Ishikawa (cell line): ENCODE data around the gene PROM1.
A peak's percentile ranks its signal among the peaks of the same experiment; 100 is the strongest.

Experiments
- CEBPB ChIP-seq: IDR thresholded peaks from 2 replicates; pipeline ENCODE4 v1.6.1; 2012
- CREB1 ChIP-seq: IDR thresholded peaks from 2 replicates; pipeline ENCODE4 v1.6.1; 2012; ENCODE audit warnings: low read depth
- EGR1 ChIP-seq: IDR thresholded peaks from 2 replicates; pipeline ENCODE4 v1.6.1; 2012
- EP300 ChIP-seq: IDR thresholded peaks from 2 replicates; pipeline ENCODE4 v1.6.1; 2012; ENCODE audit warnings: borderline replicate concordance
- FOXM1 ChIP-seq: IDR thresholded peaks from 2 replicates; pipeline ENCODE4 v1.6.1; 2012; ENCODE audit warnings: low read depth, borderline replicate concordance
- NFIC ChIP-seq: IDR thresholded peaks from 2 replicates; pipeline ENCODE4 v1.6.1; 2012
- RAD21 ChIP-seq: IDR thresholded peaks from 2 replicates; pipeline ENCODE4 v1.6.1; 2012; ENCODE audit warnings: low read depth
- TAF1 ChIP-seq: IDR thresholded peaks from 2 replicates; pipeline ENCODE4 v1.6.1; 2012; ENCODE audit warnings: low read depth, mild to moderate bottlenecking
- TCF12 ChIP-seq: IDR thresholded peaks from 2 replicates; pipeline ENCODE4 v1.6.1; 2012; ENCODE audit warnings: low read depth
- TEAD4 ChIP-seq: IDR thresholded peaks from 2 replicates; pipeline ENCODE4 v1.6.1; 2012
- YY1 ChIP-seq: IDR thresholded peaks from 2 replicates; pipeline ENCODE4 v1.6.1; 2012; ENCODE audit warnings: low read depth
- ZBTB7A ChIP-seq: IDR thresholded peaks from 2 replicates; pipeline ENCODE4 v1.6.1; 2012; ENCODE audit warnings: low read depth
- TF ChIP-seq, protein P1 (sequence below): IDR thresholded peaks from 2 replicates; pipeline ENCODE4 v1.6.1; 2012
- TF ChIP-seq, protein P2 (sequence below): IDR thresholded peaks from 2 replicates; pipeline ENCODE4 v1.6.1; 2012
- TF ChIP-seq, protein P3 (sequence below): IDR thresholded peaks from 2 replicates; pipeline ENCODE4 v1.6.1; 2012; ENCODE audit warnings: low read depth, mild to moderate bottlenecking

PROM1 gene

DNA sequence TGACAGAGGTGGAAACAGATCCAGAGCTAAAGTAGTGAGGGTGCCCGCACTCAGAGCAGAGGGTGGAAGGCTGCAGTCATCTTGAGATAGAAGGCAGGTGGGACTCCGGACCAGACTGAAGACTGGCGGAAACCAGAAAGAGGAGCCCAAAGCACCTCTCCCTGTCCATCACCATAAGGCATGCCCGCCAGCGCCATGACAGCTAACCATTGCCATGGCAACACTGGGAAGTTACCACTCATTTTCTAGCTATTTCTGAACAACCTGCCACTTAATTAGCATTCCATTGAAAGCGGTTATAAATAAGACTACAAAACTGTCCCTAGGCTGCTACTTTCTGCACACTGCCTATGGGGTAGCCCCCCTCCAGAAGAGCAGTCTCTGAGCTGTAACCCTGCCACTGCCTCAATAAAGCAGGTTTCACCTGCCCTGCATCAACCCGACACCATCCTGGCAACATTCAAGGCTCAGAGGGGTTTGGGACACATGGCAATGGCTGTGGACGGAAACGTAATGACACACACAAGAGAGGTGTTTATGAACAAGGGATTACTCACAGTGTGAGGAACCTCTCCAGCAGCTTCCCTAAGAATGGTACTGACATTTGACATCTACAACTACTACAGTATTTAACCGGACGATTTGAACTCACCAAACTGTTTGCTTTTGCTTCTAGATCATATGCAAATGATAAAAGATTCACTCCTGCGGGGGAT lies 93.1 kb downstream of the PROM1 start:
- TF ChIP-seq, protein P1, sequence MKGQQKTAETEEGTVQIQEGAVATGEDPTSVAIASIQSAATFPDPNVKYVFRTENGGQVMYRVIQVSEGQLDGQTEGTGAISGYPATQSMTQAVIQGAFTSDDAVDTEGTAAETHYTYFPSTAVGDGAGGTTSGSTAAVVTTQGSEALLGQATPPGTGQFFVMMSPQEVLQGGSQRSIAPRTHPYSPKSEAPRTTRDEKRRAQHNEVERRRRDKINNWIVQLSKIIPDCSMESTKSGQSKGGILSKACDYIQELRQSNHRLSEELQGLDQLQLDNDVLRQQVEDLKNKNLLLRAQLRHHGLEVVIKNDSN: no peak
- TF ChIP-seq CREB1: no peak
- TF ChIP-seq, protein P2, sequence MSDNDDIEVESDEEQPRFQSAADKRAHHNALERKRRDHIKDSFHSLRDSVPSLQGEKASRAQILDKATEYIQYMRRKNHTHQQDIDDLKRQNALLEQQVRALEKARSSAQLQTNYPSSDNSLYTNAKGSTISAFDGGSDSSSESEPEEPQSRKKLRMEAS: no peak
- TF ChIP-seq RAD21: no peak
- no peak for TF ChIP-seq EP300
- no peak for TF ChIP-seq CEBPB
- no peak for TF ChIP-seq FOXM1
- no peak for TF ChIP-seq TEAD4
- TF ChIP-seq EGR1: no peak
- TF ChIP-seq TCF12: no peak
- TF ChIP-seq, protein P3, sequence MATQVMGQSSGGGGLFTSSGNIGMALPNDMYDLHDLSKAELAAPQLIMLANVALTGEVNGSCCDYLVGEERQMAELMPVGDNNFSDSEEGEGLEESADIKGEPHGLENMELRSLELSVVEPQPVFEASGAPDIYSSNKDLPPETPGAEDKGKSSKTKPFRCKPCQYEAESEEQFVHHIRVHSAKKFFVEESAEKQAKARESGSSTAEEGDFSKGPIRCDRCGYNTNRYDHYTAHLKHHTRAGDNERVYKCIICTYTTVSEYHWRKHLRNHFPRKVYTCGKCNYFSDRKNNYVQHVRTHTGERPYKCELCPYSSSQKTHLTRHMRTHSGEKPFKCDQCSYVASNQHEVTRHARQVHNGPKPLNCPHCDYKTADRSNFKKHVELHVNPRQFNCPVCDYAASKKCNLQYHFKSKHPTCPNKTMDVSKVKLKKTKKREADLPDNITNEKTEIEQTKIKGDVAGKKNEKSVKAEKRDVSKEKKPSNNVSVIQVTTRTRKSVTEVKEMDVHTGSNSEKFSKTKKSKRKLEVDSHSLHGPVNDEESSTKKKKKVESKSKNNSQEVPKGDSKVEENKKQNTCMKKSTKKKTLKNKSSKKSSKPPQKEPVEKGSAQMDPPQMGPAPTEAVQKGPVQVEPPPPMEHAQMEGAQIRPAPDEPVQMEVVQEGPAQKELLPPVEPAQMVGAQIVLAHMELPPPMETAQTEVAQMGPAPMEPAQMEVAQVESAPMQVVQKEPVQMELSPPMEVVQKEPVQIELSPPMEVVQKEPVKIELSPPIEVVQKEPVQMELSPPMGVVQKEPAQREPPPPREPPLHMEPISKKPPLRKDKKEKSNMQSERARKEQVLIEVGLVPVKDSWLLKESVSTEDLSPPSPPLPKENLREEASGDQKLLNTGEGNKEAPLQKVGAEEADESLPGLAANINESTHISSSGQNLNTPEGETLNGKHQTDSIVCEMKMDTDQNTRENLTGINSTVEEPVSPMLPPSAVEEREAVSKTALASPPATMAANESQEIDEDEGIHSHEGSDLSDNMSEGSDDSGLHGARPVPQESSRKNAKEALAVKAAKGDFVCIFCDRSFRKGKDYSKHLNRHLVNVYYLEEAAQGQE: no peak
- no peak for TF ChIP-seq YY1
- no peak for TF ChIP-seq ZBTB7A
- no peak for TF ChIP-seq NFIC
- no peak for TF ChIP-seq TAF1

DNA sequence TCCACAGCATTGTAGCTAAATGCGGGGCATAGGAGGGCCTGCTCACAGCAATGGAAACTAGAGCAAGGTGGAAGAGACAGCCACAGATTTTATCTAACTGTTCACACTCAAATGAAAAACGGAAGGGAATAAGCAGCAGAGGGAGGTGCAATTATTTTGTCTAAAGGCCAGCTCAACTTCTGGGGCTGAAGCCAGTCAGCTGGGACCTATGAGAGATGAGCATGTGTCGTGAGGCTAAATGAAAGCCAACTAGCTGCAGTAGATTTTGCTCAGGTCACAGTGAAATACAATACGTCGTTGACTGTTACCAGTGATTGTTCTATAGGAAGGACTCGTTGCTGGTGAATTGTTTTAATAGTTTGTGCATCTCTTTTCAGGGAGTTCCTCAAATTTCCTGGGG lies 94.4 kb downstream of the PROM1 start:
- TF ChIP-seq TAF1 (no peak), CEBPB (no peak), ZBTB7A (no peak)

DNA sequence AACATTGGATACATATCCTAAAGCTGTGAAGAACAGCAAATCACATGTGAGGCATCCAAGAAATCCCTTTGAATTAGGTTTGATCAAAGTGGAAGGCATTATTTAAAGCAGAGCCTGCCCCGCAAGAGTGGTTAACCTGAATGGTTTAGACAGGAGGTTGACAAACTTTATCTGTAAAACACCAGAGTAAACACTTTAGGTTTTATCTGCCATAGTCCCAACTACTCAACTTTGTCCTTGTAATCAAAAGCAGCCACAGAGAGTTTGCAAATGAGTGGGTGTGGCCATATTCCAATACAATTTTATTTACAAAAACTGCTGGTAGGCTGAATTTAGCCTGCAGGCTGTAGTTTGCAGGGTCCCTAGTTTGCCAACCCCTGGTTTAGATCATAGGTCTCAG lies 95.6 kb downstream of the PROM1 start:
- TF ChIP-seq CREB1 (no peak), RAD21 (no peak), TAF1 (no peak), FOXM1 (no peak), YY1 (no peak), TCF12 (no peak), TEAD4 (no peak), CEBPB (no peak), EP300 (no peak)
- TF ChIP-seq, protein P1: no peak
- TF ChIP-seq, protein P3: no peak

DNA sequence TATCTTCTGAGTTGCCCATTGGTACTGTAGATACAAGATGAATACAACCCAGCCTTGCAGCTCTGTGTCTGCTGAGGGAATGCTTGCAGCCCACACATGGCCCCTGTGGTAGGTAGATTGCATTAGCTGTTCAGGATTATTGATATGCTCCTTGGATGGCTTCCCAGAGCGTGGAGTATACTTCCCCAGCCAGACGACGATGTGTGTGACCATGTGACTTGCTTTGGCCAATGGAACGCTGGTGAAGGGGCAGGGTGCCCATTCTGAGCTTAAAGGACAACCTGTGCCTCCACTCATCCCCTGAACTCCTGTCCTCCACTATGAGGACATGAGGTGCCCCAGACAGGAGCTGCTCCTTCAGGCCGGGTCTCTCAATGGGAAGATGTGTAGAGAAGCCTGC lies 96.9 kb downstream of the PROM1 start:
- TF ChIP-seq, protein P3: no peak
- TF ChIP-seq, protein P1: peak; percentile 63; the same call in 1 of the 2 replicates

DNA sequence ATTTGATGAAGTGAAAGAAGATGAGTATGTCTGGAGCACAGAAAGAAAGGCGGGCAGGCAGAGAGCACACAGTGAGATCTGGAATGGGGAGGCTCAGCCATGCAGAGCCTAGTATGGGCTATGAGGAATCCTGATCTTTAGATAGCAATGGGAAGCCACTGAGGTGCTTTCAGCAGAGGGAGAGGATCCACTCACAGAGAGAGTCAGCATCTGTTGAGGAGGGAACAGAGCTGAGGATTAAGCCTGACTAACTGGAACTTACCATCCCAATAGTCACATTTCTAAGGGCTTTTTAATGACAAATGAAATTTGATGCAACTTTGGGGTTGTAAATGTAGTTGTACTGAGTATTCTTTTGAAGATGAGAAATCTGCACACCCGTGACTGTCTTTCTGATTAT lies 100.2 kb downstream of the PROM1 start:
- TF ChIP-seq EP300: no peak
